ENCODE measurements around the gene AZI2. TPM values are rescaled to one million over a fixed set of nuclear protein-coding genes. Genes with fewer than 3 reads are reported as not detected.

AZI2 gene
- total RNA-seq, 1 experiment from 2014 or later = 51.6 TPM

DNA sequence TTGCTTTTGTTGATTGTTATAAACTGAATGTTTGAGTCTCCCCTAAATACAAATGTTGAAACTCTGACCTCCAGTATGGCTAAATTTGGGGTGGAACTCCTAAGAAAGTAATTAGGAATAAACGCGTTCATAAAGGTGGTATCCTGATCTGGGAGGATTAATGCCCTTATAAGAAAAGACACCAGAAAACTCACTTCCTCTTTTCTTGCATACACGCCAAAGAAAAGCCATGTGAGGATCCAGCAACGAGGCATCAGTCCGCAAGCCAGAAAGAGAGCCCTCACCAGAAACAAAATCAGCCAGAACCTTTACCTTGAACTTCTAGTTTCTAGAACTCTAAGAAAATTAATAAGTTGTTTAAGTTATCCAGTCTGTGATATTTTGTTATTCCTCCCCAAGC is 37.4 kb upstream of the AZI2 start:
- Histone ChIP-seq H3K9me3 (ENCODE audit: control insufficient read depth in 1 of 2, insufficient read depth in 1 of 2, low read depth in 1 of 2, low read length in 2 of 2) (no peaks in the 10 kb centered on the region), H3K4me3 (replicated peaks in 1 of 2; ENCODE audit: low read depth in 1 of 2, low read length in 2 of 2) (no peak overlapping the region), H3K4me2 (ENCODE audit: low read length) (no peak overlapping the region), H4K20me1 (ENCODE audit: insufficient read depth) (no peaks in the 10 kb centered on the region), H3K79me2 (ENCODE audit: insufficient read depth, low read length) (no peaks in the 10 kb centered on the region), H3K27me3 (ENCODE audit: insufficient read depth, low read length) (no peaks in the 10 kb centered on the region), H2AFZ (ENCODE audit: low read depth, low read length, poor library complexity, severe bottlenecking) (no peak overlapping the region), H3K9ac (ENCODE audit: low read length) (no peak overlapping the region), H3K36me3 (ENCODE audit: control insufficient read depth in 1 of 2, insufficient read depth in 2 of 2, low read length in 2 of 2) (no peaks in the 10 kb centered on the region), H3K4me1 (ENCODE audit: control insufficient read depth in 1 of 2, insufficient read depth in 2 of 2, low read length in 2 of 2) (no peaks in the 10 kb centered on the region), H3K9me2 (ENCODE audit: insufficient read depth) (no peaks in the 10 kb centered on the region), H3K27ac (ENCODE audit: low read depth, low read length) (no peak overlapping the region)
- no TSS peak for BruUV-seq (replicated peaks)
- no peak for TF ChIP-seq ELF1 (IDR thresholded peaks at IDR 0.05; ENCODE audit: borderline replicate concordance, low read depth)
- TF ChIP-seq, protein P1, sequence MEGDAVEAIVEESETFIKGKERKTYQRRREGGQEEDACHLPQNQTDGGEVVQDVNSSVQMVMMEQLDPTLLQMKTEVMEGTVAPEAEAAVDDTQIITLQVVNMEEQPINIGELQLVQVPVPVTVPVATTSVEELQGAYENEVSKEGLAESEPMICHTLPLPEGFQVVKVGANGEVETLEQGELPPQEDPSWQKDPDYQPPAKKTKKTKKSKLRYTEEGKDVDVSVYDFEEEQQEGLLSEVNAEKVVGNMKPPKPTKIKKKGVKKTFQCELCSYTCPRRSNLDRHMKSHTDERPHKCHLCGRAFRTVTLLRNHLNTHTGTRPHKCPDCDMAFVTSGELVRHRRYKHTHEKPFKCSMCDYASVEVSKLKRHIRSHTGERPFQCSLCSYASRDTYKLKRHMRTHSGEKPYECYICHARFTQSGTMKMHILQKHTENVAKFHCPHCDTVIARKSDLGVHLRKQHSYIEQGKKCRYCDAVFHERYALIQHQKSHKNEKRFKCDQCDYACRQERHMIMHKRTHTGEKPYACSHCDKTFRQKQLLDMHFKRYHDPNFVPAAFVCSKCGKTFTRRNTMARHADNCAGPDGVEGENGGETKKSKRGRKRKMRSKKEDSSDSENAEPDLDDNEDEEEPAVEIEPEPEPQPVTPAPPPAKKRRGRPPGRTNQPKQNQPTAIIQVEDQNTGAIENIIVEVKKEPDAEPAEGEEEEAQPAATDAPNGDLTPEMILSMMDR (IDR thresholded peaks at IDR 0.05 in 2 of 3, conservative IDR thresholded peaks at IDR 0.05 in 1 of 3; ENCODE audit: borderline replicate concordance in 1 of 3, insufficient read depth in 1 of 3, low read depth in 2 of 3, low read length in 2 of 3) = no peak
- TF ChIP-seq ZFX (IDR thresholded peaks at IDR 0.05) = no peak
- no peak for TF ChIP-seq POLR2A (IDR thresholded peaks at IDR 0.05; ENCODE audit: borderline replicate concordance, extremely low read depth, insufficient read depth, insufficient read length)
- TF ChIP-seq SP1 (IDR thresholded peaks at IDR 0.05; ENCODE audit: low read depth) = no peak
- TF ChIP-seq FOSL1 (IDR thresholded peaks at IDR 0.05; ENCODE audit: low read depth) = no peak
- TF ChIP-seq, protein P2, sequence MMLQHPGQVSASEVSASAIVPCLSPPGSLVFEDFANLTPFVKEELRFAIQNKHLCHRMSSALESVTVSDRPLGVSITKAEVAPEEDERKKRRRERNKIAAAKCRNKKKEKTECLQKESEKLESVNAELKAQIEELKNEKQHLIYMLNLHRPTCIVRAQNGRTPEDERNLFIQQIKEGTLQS (IDR thresholded peaks at IDR 0.05) = no peak
- no peak for TF ChIP-seq JUND (IDR thresholded peaks at IDR 0.05)
- TF ChIP-seq ZNF274 (IDR thresholded peaks at IDR 0.05; ENCODE audit: low read depth, low read length) = no peak
- no peak for TF ChIP-seq TCF7L2 (IDR thresholded peaks at IDR 0.05; ENCODE audit: borderline replicate concordance, extremely low read depth, insufficient read depth, insufficient read length)
- no peak for TF ChIP-seq CEBPB (IDR thresholded peaks at IDR 0.05; ENCODE audit: low read depth)
- ChIA-PET POLR2A (no interaction called here), CTCF (no interaction called here), RAD21 (ENCODE audit: low non-redundant PET in 1 of 2, low total read pairs in 2 of 2, uncharacterized antibody in 2 of 2, unreplicated experiment in 2 of 2) (no interaction called here)
- no peak for ATAC-seq
- DNase-seq (ENCODE audit: low read depth, low spot score) = no peak
- intact Hi-C loops (cut with micrococcal nuclease) = no loop called here
